ENCODE measurements around the gene IFT57.

The IFT57 gene

GRCh38 chr3:108234387-108234957, 12.2 kb upstream of the IFT57 start:
- CTCF ChIA-PET = interaction anchor here (0.7 kb wide), 1 partner anchor 89 kb away, joined by 3 read pairs; no protein-coding TSS in a partner anchor
- no peak for DNase-seq (ENCODE audit: extremely low spot score)
- TF ChIP-seq BHLHE40 (IDR thresholded peaks at IDR 0.05; ENCODE audit: borderline replicate concordance) (no peak), FOXK2 (IDR thresholded peaks at IDR 0.05) (no peak), NFRKB (IDR thresholded peaks at IDR 0.05) (no peak), ELF4 (IDR thresholded peaks at IDR 0.05) (no peak), SUZ12 (IDR thresholded peaks at IDR 0.05) (no peak), L3MBTL2 (conservative IDR thresholded peaks at IDR 0.05) (no peak), ZNF384 (IDR thresholded peaks at IDR 0.05) (no peak), FOXM1 (IDR thresholded peaks at IDR 0.05; ENCODE audit: borderline replicate concordance) (no peak), ARNT (IDR thresholded peaks at IDR 0.05) (no peak)
- POLR2A ChIA-PET = no interaction called here

DNA sequence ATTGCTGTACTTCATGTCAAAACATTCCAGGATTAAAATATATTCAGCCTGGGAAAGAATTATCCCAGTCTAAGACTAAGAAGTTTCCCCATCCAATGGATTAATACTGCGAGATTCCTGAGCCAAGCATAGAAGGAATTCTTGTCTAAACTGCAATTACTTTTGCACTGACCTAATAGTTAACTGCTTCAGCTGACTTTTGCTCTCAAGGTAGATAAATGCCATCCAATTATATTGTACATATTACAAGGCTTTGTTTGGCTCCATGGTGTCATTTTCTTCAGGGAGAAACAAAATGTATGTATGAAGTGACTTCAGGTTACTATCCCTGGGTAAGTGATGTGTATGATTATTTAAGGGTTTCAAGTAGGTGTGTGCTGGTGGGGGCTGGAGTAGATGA, 6.1 kb upstream of the IFT57 start:
- ChIA-PET POLR2A (no interaction called here), CTCF (no interaction called here)
- DNase-seq (ENCODE audit: extremely low spot score) = no peak
- TF ChIP-seq ELF4 (IDR thresholded peaks at IDR 0.05) (no peak), ZNF384 (IDR thresholded peaks at IDR 0.05) (no peak), FOXK2 (IDR thresholded peaks at IDR 0.05) (no peak), L3MBTL2 (conservative IDR thresholded peaks at IDR 0.05) (no peak), NFRKB (IDR thresholded peaks at IDR 0.05) (no peak), SUZ12 (IDR thresholded peaks at IDR 0.05) (no peak), SP1 (IDR thresholded peaks at IDR 0.05) (no peak), BHLHE40 (IDR thresholded peaks at IDR 0.05; ENCODE audit: borderline replicate concordance) (no peak), FOXA1 (IDR thresholded peaks at IDR 0.05) (no peak), ARNT (IDR thresholded peaks at IDR 0.05) (no peak), CTBP1 (IDR thresholded peaks at IDR 0.05; ENCODE audit: borderline replicate concordance) (no peak), LEF1 (IDR thresholded peaks at IDR 0.05; ENCODE audit: borderline replicate concordance) (no peak), TARDBP (IDR thresholded peaks at IDR 0.05) (no peak), HDGF (IDR thresholded peaks at IDR 0.05; ENCODE audit: borderline replicate concordance) (no peak), FOXM1 (IDR thresholded peaks at IDR 0.05; ENCODE audit: borderline replicate concordance) (no peak)
- TF ChIP-seq, protein P1, sequence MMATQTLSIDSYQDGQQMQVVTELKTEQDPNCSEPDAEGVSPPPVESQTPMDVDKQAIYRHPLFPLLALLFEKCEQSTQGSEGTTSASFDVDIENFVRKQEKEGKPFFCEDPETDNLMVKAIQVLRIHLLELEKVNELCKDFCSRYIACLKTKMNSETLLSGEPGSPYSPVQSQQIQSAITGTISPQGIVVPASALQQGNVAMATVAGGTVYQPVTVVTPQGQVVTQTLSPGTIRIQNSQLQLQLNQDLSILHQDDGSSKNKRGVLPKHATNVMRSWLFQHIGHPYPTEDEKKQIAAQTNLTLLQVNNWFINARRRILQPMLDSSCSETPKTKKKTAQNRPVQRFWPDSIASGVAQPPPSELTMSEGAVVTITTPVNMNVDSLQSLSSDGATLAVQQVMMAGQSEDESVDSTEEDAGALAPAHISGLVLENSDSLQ (IDR thresholded peaks at IDR 0.05) = no peak

DNA sequence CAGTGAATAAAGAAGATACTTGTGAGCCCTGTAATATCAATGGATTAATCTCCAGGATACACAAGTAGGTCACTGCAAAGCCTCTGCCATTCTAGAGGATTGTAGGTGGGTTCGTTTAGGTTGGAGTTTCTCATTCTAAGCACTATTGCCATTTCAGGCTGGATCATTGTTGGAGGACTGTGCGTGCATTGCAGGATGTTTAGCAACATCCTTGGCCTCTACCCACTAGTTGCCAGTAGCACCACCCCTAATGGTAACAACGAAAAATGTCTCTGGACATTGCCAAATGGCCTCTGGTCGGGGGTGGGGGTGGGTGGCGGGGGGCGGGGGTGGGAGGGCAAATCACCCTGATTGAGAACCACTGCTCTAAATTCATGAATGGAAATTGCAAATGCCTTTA, 4.9 kb upstream of the IFT57 start:
- no peak for TF ChIP-seq FOXK2 (IDR thresholded peaks at IDR 0.05)
- TF ChIP-seq NFRKB (IDR thresholded peaks at IDR 0.05) = no peak
- TF ChIP-seq ZNF384 (IDR thresholded peaks at IDR 0.05) = no peak
- no peak for TF ChIP-seq TARDBP (IDR thresholded peaks at IDR 0.05)
- no peak for TF ChIP-seq BHLHE40 (IDR thresholded peaks at IDR 0.05; ENCODE audit: borderline replicate concordance)
- no peak for TF ChIP-seq FOXA1 (IDR thresholded peaks at IDR 0.05)
- no peak for TF ChIP-seq SP1 (IDR thresholded peaks at IDR 0.05)
- no peak for TF ChIP-seq FOXM1 (IDR thresholded peaks at IDR 0.05; ENCODE audit: borderline replicate concordance)
- no peak for TF ChIP-seq L3MBTL2 (conservative IDR thresholded peaks at IDR 0.05)
- TF ChIP-seq, protein P1 (IDR thresholded peaks at IDR 0.05) = no peak
- no peak for TF ChIP-seq LEF1 (IDR thresholded peaks at IDR 0.05; ENCODE audit: borderline replicate concordance)
- TF ChIP-seq HDGF (IDR thresholded peaks at IDR 0.05; ENCODE audit: borderline replicate concordance) = no peak
- TF ChIP-seq SUZ12 (IDR thresholded peaks at IDR 0.05) = no peak
- TF ChIP-seq ELF4 (IDR thresholded peaks at IDR 0.05) = no peak
- TF ChIP-seq CTBP1 (IDR thresholded peaks at IDR 0.05; ENCODE audit: borderline replicate concordance) = no peak
- no peak for TF ChIP-seq ARNT (IDR thresholded peaks at IDR 0.05)
- DNase-seq (ENCODE audit: extremely low spot score) = no peak
- CTCF ChIA-PET = no interaction called here
- POLR2A ChIA-PET = no interaction called here

DNA sequence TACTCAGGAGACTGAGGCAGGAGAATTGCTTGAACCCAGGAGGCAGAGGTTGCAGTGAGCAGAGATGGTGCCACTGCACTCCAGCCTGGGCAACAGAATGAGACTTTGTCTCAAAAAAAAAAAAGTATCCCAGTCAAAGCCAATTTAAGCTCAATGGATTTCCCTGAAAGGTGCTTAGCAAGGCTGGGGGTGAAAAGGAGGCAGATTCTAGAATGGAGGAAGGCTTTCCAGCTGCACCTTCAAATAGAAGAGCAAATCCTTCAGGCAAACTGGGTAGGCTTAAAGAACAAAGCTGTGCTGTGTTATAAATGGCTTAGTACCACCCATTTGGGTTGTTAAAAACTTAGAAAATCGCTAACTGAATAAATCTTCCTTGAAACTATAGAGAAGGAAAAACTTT, 3.0 kb upstream of the IFT57 start:
- POLR2A ChIA-PET = no interaction called here
- CTCF ChIA-PET = no interaction called here
- TF ChIP-seq HDGF (IDR thresholded peaks at IDR 0.05; ENCODE audit: borderline replicate concordance) = no peak
- no peak for TF ChIP-seq L3MBTL2 (conservative IDR thresholded peaks at IDR 0.05)
- TF ChIP-seq FOXM1 (IDR thresholded peaks at IDR 0.05; ENCODE audit: borderline replicate concordance) = no peak
- TF ChIP-seq LEF1 (IDR thresholded peaks at IDR 0.05; ENCODE audit: borderline replicate concordance) = no peak
- TF ChIP-seq SUZ12 (IDR thresholded peaks at IDR 0.05) = no peak
- TF ChIP-seq ZNF384 (IDR thresholded peaks at IDR 0.05) = no peak
- TF ChIP-seq SP1 (IDR thresholded peaks at IDR 0.05) = no peak
- TF ChIP-seq FOXK2 (IDR thresholded peaks at IDR 0.05) = no peak
- TF ChIP-seq NFRKB (IDR thresholded peaks at IDR 0.05) = no peak
- TF ChIP-seq, protein P1 (IDR thresholded peaks at IDR 0.05) = no peak
- no peak for TF ChIP-seq ELF4 (IDR thresholded peaks at IDR 0.05)
- TF ChIP-seq ARNT (IDR thresholded peaks at IDR 0.05) = no peak

GRCh38 chr3:108223928-108224327, 1.7 kb upstream of the IFT57 start:
- TF ChIP-seq L3MBTL2 (conservative IDR thresholded peaks at IDR 0.05) = no peak
- CTCF ChIA-PET = interaction anchor here (0.6 kb wide), 1 partner anchor 281 kb away, joined by 4 read pairs; no protein-coding TSS in a partner anchor
- no peak for DNase-seq (ENCODE audit: extremely low spot score)
- POLR2A ChIA-PET = no interaction called here

More for the DNA sequence above, 3.0 kb upstream of the IFT57 start:
- no peak for DNase-seq (ENCODE audit: extremely low spot score)

GRCh38 chr3:108222853-108223565, 785 bp upstream of the IFT57 start:
- POLR2A ChIA-PET = no interaction called here
- no peak for DNase-seq (ENCODE audit: extremely low spot score)
- CTCF ChIA-PET = no interaction called here
- TF ChIP-seq NFRKB (IDR thresholded peaks at IDR 0.05) (no peak), ELF4 (IDR thresholded peaks at IDR 0.05) (no peak), CTBP1 (IDR thresholded peaks at IDR 0.05; ENCODE audit: borderline replicate concordance) (no peak), SP1 (IDR thresholded peaks at IDR 0.05) (no peak), L3MBTL2 (conservative IDR thresholded peaks at IDR 0.05) (no peak), FOXK2 (IDR thresholded peaks at IDR 0.05) (no peak), FOXM1 (IDR thresholded peaks at IDR 0.05; ENCODE audit: borderline replicate concordance) (no peak), FOXA1 (IDR thresholded peaks at IDR 0.05) (no peak), BHLHE40 (IDR thresholded peaks at IDR 0.05; ENCODE audit: borderline replicate concordance) (no peak), ZNF384 (IDR thresholded peaks at IDR 0.05) (no peak), SUZ12 (IDR thresholded peaks at IDR 0.05) (no peak), HDGF (IDR thresholded peaks at IDR 0.05; ENCODE audit: borderline replicate concordance) (no peak), ARNT (IDR thresholded peaks at IDR 0.05) (no peak), LEF1 (IDR thresholded peaks at IDR 0.05; ENCODE audit: borderline replicate concordance) (no peak), TARDBP (IDR thresholded peaks at IDR 0.05) (no peak)
- TF ChIP-seq, protein P1 (IDR thresholded peaks at IDR 0.05) = no peak

Data from HEK293T (cell line).